ENCODE data around the gene CPLX1.

Gene CPLX1

GRCh38 chr4:849478-850175, 23.7 kb upstream of the CPLX1 start:
- DNase-seq (ENCODE audit: low read depth) = no peak
- no peak for TF ChIP-seq CTCF (IDR thresholded peaks at IDR 0.05; ENCODE audit: insufficient read depth, low read depth, low read length, missing control alignments)
- H3K4me3 ChIP-seq (ENCODE audit: low read depth, low read length) = no peak overlapping the region

DNA sequence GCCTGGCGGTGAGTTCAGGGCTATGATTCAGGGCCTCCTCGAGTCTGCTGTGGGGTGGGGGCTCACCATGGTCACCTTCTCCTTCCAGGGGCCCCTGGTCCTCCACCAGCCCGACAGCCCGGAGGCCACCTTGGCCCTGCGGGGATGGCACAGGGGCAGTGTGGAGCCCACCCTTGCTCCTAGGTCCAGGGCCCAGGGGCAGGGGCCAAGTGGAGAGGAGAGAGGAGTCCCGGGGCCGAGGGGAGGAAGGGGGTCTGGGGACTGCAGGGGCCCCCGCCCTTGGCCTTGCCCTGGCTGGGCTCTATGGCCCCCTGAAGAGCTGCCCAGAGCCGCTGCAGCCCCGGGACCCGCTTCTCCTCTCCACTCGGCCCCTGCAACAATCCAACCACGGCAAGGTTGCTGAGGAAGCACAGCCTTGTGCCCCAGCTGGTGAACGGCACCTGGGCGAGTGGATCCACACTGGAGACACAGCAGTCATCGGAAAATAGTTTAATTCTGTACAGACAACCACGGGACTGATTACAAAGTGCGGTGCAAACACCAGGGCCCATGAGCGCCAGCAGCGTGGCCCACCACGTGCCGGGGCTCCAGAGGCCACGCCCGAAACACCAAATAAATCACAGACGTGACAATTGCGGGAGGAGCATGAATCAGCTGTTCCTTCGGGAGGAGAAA, 23.0 kb upstream of the CPLX1 start:
- DNase-seq (ENCODE audit: low read depth) = no peak
- TF ChIP-seq CTCF (IDR thresholded peaks at IDR 0.05; ENCODE audit: insufficient read depth, low read depth, low read length, missing control alignments) = no peak
- H3K4me3 ChIP-seq (ENCODE audit: low read depth, low read length) = no peak overlapping the region

- TF ChIP-seq CTCF (IDR thresholded peaks at IDR 0.05; ENCODE audit: insufficient read depth, low read depth, low read length, missing control alignments) = no peak
- H3K4me3 ChIP-seq (ENCODE audit: low read depth, low read length) = no peak overlapping the region
- no peak for DNase-seq (ENCODE audit: low read depth)
These were observed 22.4 kb upstream of the CPLX1 start for GRCh38 chr4:848307-848691.

DNA sequence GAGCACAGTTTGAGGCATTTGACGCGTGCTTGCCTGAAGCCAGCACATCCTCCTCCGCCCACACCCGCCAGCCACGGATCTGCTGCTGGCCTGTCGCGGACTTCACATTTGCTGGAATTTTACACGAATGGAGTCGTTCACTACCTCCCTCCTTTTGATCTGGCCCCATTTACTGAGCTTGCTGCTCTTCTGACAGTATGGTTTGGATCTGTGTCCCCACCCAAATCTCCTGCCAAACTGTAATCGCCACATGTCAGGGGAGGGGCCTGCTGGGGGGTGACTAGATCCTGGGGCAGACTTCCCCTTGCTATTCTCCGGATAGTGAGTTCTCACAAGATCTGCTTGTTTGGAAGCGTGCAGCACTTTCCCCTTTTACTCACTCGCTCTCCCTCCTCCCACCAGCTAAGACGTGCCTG, 19.9 kb upstream of the CPLX1 start:
- H3K4me3 ChIP-seq (ENCODE audit: low read depth, low read length) = no peak overlapping the region
- TF ChIP-seq CTCF (IDR thresholded peaks at IDR 0.05; ENCODE audit: insufficient read depth, low read depth, low read length, missing control alignments) = no peak
- no peak for DNase-seq (ENCODE audit: low read depth)

DNA sequence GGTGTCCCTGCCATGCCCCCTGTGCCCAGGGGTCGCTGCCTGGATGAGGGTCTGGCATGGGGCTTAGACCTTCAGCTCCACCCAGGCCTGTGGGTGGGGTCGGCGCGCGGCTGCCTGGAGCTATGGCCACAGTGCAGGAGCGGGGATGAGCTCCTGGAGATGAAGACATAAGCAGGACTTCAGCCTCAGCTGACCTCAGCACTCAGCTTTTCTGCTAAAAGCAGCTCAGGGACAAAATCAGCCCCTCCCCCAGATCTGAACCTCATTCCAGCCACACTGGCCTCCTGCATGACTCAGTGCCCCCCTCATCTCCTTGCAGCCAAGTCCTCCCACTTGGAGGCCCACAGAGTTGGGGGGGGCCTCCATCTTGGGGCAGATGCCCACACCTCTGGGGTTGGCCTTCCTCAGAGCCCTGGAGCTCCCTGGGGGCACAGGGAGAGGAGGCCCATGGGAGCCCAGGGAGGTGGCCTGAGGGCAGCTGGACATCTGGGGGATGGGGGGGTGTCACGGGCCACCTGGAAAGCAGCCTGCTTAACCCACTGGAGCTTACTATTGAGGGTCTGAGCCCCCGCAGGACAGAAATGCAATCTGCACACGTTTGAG, 19.4 kb upstream of the CPLX1 start:
- TF ChIP-seq CTCF (IDR thresholded peaks at IDR 0.05; ENCODE audit: insufficient read depth, low read depth, low read length, missing control alignments) = no peak
- no peak overlapping the region for H3K4me3 ChIP-seq (ENCODE audit: low read depth, low read length)
- no peak for DNase-seq (ENCODE audit: low read depth)

DNA sequence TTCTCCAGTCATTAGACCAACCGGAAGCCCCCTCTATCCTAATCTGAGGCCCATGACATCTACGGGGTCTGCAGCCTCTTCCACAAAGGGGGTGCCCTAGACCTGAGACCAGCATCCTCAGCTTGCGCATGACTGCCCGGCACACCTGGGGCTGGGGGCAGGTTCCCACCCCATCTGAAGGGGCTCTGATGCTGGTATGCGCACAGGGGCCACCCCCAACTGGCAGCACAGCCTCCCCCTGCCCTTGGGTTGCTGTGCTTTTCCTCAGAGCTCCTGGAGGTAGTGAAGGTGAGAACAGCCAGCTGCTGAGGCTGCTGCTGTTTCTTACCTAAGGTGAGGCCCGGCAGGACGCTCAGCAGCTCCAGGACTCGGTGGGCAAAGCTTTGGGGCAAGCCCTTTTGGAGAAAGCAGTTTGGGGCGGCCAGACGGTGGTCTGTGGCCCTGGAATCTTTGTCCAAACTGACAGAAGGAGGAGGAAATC, 18.9 kb upstream of the CPLX1 start:
- no peak for DNase-seq (ENCODE audit: low read depth)
- no peak for TF ChIP-seq CTCF (IDR thresholded peaks at IDR 0.05; ENCODE audit: insufficient read depth, low read depth, low read length, missing control alignments)
- H3K4me3 ChIP-seq (ENCODE audit: low read depth, low read length) = no peak overlapping the region
